Pons (tissue), 1 donor: ENCODE data around the gene HNRNPUL1.
A peak's percentile ranks its signal among the peaks of the same experiment; 100 is the strongest.

Source experiments
- DNase-seq: peaks from one replicate; pipeline ENCODE4 v3.0.0-alpha.2; 2016; ENCODE audit warnings: low spot score

Gene HNRNPUL1

DNA sequence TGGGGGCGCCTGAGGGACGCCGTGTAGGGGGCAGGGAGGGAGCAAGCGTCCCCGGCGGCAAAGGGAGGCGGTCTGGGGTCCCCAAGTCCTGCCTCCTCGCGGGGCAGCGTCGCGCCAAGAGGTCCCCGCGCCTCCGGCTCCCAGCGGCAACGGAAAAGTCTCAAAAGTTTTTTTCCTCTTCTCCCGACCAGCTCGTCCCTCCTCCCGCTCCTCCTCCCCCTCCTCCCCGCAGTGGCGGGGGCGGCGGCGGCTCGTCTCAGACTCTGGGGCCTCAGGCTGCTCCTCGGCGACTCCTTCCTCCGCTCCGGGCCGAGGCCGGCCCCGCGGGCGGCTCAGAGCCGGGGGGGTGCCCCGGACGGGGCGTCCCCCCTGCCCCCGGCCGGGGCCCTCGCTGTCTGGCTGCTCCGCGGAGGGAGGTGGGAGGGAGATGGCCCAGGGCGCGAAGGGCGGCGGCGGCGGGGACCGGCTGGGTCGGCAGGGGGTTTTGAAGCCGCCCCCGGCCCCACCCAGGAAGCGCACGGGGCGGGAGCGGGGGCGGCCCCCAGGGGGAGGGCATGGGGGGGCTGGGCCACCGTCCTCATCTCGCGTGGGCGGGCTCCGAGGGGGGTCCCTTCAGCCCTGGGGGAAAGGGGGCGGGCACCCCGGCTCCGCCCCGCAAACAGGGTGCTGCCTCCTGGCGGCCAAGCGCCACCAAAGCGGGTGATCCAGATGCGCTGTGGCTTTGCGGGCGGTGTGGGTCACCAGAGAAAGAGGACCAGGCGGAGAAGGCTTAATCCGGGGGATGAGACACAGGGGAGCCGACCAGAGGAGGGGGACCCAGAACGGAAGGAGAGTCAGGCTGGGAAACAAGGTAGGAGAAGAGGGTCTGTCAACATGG is 89.5 kb downstream of the HNRNPUL1 start, which contains the start of gene TGFB1:
TGFB1 (minus strand) TSS at position 457 of the 877 bp plus-strand sequence. CDS start 878 bp downstream, outside the sequence.
- peak; percentile 61 for DNase-seq

DNA sequence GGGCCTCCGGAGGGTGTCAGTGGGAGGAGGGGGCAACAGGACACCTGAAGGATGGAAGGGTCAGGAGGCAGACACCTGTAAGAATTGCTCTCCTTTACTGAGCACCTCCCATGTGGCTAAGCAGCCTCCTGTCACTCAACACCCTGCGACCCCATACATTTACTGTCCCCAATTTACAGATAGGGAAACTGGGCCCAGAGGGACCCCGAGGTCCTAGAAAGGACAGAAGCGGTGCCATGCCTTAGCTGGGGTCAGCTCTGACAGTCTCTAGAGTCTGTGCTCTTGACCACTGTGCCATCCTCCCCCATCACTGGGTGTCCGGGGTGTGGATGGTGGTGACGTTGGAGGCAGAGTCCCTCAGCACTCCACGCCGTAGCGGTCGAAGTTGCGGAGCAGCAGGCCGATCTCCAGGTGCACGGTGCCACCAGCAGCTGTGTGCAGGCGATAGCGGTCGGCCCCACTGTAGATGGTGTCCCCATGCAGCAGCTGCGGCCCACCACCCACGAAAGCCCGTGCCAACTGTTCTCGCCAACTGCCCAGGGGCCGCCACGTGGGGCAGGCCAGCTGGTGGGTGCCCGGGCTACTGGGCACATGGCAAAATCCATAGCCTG is 90.3 kb downstream of the HNRNPUL1 start:
- DNase-seq = no peak

DNA sequence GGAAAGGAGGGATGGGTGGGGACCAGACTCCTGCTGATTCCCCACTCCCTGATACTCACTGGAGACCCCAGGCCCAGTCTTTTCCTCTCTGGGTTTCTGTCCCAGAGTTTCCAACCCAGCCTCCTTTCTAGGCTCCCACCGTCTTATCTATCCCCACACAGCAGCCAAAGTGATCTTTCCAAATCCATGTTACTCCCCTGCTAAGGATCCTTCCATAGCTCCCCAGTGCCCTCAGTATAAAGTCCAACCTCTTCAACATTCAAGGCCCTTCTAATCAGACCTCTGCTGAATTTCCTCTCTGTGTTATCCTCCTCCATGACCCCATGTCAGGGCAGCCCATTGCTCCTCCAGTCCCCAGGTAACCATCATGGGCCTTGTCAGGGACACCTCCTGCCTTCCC is 90.9 kb downstream of the HNRNPUL1 start:
- no peak for DNase-seq

DNA sequence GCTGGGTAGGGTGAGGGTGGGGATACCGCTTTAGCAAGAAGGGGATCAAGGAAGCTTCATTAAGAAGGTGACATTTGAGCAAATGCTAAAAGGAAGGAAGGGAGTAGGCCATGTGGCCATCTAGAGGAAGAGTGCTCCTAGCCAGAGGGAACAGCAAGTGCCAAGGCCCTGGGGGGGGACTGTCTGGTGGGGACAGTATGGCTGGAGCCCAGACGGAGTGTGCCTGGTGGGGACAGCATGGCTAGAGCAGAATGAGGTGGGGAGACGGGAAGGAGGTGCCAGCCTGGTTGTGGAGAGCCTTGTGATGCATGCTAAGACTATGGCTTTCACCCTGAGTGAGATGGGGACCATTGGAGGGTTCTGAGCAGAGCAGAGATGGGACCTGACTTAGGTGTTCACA is 91.6 kb downstream of the HNRNPUL1 start:
- DNase-seq = no peak

DNA sequence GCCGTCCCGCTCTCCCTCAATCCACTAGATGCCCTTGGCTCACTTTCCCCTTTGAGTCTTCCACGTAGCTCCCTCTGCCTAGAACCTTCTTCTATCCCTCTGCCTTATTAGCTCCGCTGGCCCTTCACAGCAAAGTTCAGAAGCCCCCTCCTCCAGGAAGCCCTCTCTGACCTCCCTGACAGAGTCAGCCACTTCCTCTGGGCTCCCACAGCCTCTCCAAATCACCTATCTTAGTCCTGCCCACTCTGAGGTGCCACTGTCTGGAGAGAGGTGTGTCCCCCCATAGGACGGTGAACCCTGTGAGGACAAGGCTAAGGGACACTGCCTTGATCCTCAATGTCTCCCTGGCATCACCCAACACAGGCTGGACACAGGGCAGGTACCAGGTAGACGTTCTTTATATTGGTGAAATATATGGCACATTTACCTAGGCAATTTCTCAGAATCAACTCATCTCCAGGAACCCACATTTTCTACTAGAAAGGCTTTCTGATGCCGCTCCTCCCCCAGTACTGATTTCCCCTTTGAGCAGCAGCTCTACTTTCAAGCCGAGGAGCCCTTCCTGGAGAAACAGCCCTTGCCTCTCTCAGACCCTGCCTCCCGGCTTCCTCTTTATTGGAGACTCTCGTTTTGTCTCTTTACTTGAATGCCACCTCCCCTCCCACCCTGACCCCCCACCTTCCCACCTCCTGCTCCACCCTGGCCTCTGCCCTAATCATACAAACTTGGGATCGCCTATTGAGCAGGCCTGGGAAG is 93.0 kb downstream of the HNRNPUL1 start:
- no peak for DNase-seq
